Left ventricle myocardium inferior (tissue), 1 donor: ENCODE results near the gene C2orf15. TPM values are rescaled to one million over a fixed set of nuclear protein-coding genes. Genes with fewer than 3 reads are reported as not detected.
A peak's percentile ranks its signal among the peaks of the same experiment; 100 is the strongest.

Experiments used
- DNase-seq: peaks from one replicate; pipeline ENCODE4 v3.0.0-alpha.2; 2020
- H3K27ac ChIP-seq: fragments of 200-600 bp; replicated peaks from 2 replicates; pipeline ENCODE4 v1.8.0; 2021
- H3K27me3 ChIP-seq: fragments of 200-600 bp; 2 replicates; pipeline ENCODE4 v1.8.0; 2021; ENCODE audit warnings: low read depth
- H3K36me3 ChIP-seq: fragments of 200-600 bp; 2 replicates; pipeline ENCODE4 v1.8.0; 2021
- H3K4me1 ChIP-seq: fragments of 200-600 bp; 2 replicates; pipeline ENCODE4 v1.8.0; 2021
- H3K4me3 ChIP-seq: fragments of 200-600 bp; 2 replicates; pipeline ENCODE4 v1.8.0; 2021; ENCODE audit warnings: mild to moderate bottlenecking, moderate library complexity
- H3K9me3 ChIP-seq: fragments of 200-600 bp; replicated peaks from 2 replicates; pipeline ENCODE4 v1.8.0; 2021
- intact Hi-C: fragments of 100-400 bp; cut with micrococcal nuclease; formaldehyde crosslinking; loops from one replicate; pipeline ENCODE4 v1.11.0; 2022
- total RNA-seq: library from RNA; stranded (reverse); fragmentation: NEBNext Ultra II Directional; extraction: Animal tissue kit (Norgen Biotek cat#: 25700); gene quantifications from one replicate; pipeline ENCODE4 v1.2.1, GENCODE V29; 2021
- TF ChIP-seq, protein P1 (sequence below): fragments of 200-600 bp; IDR thresholded peaks from 2 replicates; pipeline ENCODE4 v1.8.0; 2021; ENCODE audit warnings: antibody characterized with exemption, mild to moderate bottlenecking, borderline replicate concordance
- donor health status: DM: no; HTN: yes; CAD: no; lungs with severe emphysema.

C2orf15 gene
- total RNA-seq, 1 donor from 2014 or later = not detected

DNA sequence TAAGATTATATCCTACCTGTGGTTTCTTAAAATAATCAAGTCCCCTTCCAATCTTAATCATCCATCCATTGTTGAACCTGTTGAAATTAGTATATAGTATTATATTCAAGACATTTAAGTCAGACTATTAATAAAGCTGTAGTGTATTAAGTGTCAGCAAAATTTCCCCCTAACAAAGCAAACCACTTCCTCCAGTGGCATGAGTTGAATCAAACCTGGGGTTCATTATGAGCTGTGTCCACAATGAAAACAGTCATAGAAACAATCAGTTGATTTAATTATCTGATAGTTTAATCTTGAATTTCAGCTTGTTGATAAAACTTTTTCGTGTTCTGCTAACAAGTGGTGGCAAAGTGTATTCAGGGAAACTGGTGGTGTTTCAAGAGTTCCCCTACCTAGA, 28.0 kb downstream of the C2orf15 start:
- Histone ChIP-seq H3K4me1 (peaks cover 5% of the 10 kb centered on the region), H3K4me3 (no peak overlapping the region), H3K36me3 (peaks cover 68% of the 10 kb centered on the region), H3K9me3 (no peaks in the 10 kb centered on the region), H3K27me3 (no peaks in the 10 kb centered on the region), H3K27ac (no peak overlapping the region)
- DNase-seq = no peak
- intact Hi-C loops = no loop called here
- TF ChIP-seq, protein P1, sequence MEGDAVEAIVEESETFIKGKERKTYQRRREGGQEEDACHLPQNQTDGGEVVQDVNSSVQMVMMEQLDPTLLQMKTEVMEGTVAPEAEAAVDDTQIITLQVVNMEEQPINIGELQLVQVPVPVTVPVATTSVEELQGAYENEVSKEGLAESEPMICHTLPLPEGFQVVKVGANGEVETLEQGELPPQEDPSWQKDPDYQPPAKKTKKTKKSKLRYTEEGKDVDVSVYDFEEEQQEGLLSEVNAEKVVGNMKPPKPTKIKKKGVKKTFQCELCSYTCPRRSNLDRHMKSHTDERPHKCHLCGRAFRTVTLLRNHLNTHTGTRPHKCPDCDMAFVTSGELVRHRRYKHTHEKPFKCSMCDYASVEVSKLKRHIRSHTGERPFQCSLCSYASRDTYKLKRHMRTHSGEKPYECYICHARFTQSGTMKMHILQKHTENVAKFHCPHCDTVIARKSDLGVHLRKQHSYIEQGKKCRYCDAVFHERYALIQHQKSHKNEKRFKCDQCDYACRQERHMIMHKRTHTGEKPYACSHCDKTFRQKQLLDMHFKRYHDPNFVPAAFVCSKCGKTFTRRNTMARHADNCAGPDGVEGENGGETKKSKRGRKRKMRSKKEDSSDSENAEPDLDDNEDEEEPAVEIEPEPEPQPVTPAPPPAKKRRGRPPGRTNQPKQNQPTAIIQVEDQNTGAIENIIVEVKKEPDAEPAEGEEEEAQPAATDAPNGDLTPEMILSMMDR = no peak

DNA sequence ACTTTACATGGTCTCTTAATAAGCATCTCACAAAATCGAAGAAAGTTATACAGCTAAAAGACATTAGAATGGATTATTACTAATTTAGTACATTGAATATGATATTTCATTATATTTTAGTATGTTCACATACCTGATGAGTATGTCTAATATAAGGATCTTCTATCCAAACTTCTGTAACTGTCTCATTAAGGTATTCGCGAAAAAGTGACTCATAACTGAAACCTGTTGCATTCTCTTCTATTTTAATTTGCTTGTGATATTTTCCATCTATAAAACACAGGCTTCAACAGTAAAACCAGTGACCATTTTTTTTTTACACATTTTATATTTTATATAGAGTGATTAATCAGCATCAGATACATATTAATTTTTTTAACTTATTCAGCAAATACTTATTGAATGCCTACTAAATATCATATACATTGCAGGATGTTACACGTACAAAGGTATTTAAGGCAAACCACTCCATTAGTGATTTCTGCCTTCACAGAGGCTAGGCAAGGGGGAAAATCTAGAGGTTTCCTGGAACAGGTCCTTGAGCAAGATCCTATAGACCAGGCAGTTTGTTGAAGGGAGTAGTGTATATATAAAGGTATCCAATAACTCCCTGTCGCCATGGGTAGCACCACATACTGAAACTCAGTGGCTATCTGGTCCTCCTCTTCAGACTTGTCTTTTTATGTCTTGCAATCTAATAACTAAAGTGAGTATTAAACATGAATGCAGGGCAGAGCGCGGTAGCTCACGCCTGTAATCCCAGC, 30.1 kb downstream of the C2orf15 start:
- H3K36me3 ChIP-seq = peaks cover 65% of the 10 kb centered on the region
- TF ChIP-seq, protein P1 = no peak
- H3K4me1 ChIP-seq = peaks cover under 1% of the 10 kb centered on the region
- intact Hi-C loops = no loop called here
- H3K27ac ChIP-seq = no peak overlapping the region
- no peak for DNase-seq
- H3K27me3 ChIP-seq = no peaks in the 10 kb centered on the region
- no peak overlapping the region for H3K4me3 ChIP-seq
- H3K9me3 ChIP-seq = no peaks in the 10 kb centered on the region

DNA sequence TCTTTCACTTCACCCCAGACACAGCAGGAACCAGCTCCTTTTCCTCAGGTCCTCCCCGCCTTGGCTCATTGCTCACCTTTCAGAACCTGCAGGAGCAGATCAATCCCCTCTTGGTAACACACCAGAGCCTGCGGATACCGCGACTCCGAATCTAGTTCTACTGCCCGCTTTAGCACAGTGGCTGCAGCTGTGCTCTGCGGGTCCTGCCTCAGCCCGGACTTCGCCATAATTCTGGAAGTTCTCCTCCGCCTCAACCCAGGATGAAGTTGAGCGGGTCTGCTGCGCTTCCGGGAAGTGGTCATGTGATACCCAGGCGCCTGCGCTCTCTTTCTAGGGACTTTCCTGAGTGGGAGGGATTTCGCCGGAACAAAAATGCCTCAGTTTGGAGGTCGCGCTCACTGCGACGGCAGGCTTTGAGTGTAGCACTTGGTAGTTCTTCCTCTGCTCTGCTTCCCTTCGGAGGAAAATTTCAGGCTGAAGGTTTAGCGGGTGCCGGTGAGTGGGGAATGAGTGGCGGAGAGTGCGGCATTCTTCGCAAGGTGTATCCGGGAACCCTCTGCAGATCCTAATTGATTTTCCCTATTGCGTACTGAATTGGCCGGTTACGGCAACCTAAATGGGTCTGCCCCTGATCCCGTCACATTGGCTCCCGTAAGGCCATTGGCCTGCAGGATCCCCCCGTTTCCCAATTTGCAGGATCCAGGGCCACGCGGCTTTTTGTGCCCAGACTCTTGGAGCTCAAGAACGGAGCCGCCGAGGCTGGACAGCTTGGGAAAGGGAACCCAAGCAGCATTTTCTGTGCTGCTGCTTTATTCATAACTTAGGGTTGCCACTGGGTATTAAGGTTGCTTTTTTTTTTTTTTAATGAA, 39.5 kb downstream of the C2orf15 start, which contains the start of the genes MITD1 and MRPL30:
TSS of gene MITD1 (minus strand) at position 304 of the 869 bp plus-strand sequence. CDS start at position 227, 77 bp downstream.
TSS of gene MRPL30 (plus strand) at position 430 of the 869 bp plus-strand sequence. CDS start 5,020 bp downstream, outside the sequence.
- H3K27me3 ChIP-seq = no peaks in the 10 kb centered on the region
- TF ChIP-seq, protein P1 = no peak
- peak; percentile 90 for DNase-seq
- intact Hi-C loops = no loop called here
- peaks cover 58% of the 10 kb centered on the region for H3K4me1 ChIP-seq
- H3K27ac ChIP-seq = peak within 1 kb of the TSS; percentile 84
- H3K4me3 ChIP-seq = peak within 1 kb of the TSS; percentile 87
- H3K36me3 ChIP-seq = peaks cover 6% of the 10 kb centered on the region
- no peaks in the 10 kb centered on the region for H3K9me3 ChIP-seq

DNA sequence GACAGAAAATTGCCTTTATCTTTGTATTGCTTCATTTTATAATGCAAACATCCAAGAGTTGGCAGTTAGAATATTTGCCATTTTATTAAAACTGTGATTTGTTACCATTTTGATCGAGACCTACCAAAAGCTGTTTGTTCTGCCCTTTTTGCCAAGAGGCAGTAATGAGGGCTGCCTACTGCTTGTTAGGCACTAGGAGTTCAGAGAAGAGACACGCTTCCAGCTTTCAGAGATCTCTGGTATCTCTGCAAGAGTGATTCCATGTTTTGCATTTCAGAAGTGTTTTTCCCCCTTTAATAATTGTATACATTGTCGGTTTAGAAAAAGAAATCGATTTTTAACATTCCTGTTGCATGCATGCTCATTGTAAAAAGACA, 40.1 kb downstream of the C2orf15 start:
- peaks cover 6% of the 10 kb centered on the region for H3K36me3 ChIP-seq
- H3K4me3 ChIP-seq = peak overlapping the region; percentile 87
- peaks cover 58% of the 10 kb centered on the region for H3K4me1 ChIP-seq
- H3K27ac ChIP-seq = peak overlapping the region; percentile 84
- TF ChIP-seq, protein P1 = no peak
- intact Hi-C loops = no loop called here
- no peaks in the 10 kb centered on the region for H3K27me3 ChIP-seq
- DNase-seq = no peak
- no peaks in the 10 kb centered on the region for H3K9me3 ChIP-seq

DNA sequence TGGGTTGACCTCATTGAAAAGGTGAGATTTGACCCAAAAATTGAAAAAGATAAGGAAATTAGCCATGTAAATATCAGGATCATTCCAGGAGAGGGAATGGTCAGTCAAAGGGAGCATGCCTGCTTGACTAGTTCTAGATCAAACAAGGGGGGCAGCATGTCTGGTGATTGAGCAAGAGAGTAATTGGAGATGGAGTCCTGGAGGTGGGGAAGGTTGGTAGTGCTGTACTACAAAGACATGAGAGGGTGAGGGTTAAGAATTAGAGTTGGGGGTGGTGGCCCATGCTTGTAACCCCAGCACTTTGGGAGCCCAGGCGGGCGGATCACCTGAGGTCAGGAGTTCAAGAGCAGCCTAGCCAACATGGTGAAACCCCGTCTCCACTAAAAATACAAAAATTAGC, 41.5 kb downstream of the C2orf15 start:
- no peaks in the 10 kb centered on the region for H3K27me3 ChIP-seq
- TF ChIP-seq, protein P1 = no peak
- peaks cover 5% of the 10 kb centered on the region for H3K36me3 ChIP-seq
- intact Hi-C loops = no loop called here
- DNase-seq = no peak
- H3K4me1 ChIP-seq = peaks cover 58% of the 10 kb centered on the region
- H3K4me3 ChIP-seq = no peak overlapping the region
- no peaks in the 10 kb centered on the region for H3K9me3 ChIP-seq
- no peak overlapping the region for H3K27ac ChIP-seq
